ENCODE measurements around the gene MFF.

Gene MFF

DNA sequence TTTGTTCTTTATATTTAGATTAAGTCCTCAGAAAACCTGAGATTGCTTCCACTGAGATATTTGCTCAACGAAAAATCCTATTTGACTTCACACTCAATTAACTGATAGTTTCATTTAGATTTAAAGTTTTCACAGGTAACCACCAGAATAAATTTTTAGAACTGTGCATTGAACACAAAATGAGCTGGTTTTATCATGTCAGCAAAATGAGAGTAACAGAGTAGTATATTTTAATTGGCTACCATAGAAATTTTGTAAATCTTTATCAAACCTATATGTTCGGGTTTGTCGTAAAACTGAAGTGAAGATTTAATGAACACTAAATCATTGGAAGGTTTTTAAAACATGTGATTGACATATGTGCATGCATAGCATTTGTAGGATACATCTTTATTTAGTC, 32.7 kb upstream of the MFF start:
- H3K36me3 ChIP-seq (replicated peaks; ENCODE audit: low read depth, low read length), result no peaks in the 10 kb centered on the region
- H3K27ac ChIP-seq (ENCODE audit: low read length), result no peak overlapping the region
- no peaks in the 10 kb centered on the region for H3K4me1 ChIP-seq (ENCODE audit: low read length)
- no peak overlapping the region for H2AFZ ChIP-seq (ENCODE audit: low read depth, low read length)
- no peak overlapping the region for H3K4me3 ChIP-seq (ENCODE audit: low read length)
- H3K9ac ChIP-seq (ENCODE audit: low read length), result no peak overlapping the region
- TF ChIP-seq, protein P1, sequence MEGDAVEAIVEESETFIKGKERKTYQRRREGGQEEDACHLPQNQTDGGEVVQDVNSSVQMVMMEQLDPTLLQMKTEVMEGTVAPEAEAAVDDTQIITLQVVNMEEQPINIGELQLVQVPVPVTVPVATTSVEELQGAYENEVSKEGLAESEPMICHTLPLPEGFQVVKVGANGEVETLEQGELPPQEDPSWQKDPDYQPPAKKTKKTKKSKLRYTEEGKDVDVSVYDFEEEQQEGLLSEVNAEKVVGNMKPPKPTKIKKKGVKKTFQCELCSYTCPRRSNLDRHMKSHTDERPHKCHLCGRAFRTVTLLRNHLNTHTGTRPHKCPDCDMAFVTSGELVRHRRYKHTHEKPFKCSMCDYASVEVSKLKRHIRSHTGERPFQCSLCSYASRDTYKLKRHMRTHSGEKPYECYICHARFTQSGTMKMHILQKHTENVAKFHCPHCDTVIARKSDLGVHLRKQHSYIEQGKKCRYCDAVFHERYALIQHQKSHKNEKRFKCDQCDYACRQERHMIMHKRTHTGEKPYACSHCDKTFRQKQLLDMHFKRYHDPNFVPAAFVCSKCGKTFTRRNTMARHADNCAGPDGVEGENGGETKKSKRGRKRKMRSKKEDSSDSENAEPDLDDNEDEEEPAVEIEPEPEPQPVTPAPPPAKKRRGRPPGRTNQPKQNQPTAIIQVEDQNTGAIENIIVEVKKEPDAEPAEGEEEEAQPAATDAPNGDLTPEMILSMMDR (IDR thresholded peaks at IDR 0.05; ENCODE audit: low read depth, low read length), result no peak
- TF ChIP-seq EZH2phosphoT487 (IDR thresholded peaks at IDR 0.05; ENCODE audit: low read depth), result no peak
- no peak overlapping the region for H3K4me2 ChIP-seq (ENCODE audit: low read length)
- no peaks in the 10 kb centered on the region for H3K9me3 ChIP-seq (ENCODE audit: insufficient read depth, low read length)
- H3K27me3 ChIP-seq (ENCODE audit: low read depth, low read length), result no peaks in the 10 kb centered on the region
- no peaks in the 10 kb centered on the region for H4K20me1 ChIP-seq (ENCODE audit: insufficient read depth, low read length)
- no peaks in the 10 kb centered on the region for H3K79me2 ChIP-seq (ENCODE audit: low read length)

DNA sequence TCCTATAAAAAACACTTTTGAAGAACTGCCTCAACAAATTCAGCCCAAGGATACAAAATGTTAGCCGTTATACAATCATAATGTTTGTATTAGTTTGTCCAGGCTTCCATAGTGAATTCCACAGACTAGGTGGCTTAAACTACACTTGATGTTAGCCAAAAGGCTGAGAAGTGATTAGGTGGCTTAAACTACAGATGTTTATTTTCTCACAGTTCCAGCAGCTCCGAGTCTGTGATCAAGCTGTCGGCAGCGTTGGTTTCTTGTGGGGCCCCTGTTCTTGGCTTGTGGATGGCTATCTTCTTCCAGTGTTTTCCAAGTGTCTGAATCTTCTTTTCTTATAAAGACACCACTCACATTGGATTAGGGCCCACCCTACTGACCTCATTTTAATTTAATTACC, 31.5 kb upstream of the MFF start:
- H2AFZ ChIP-seq (ENCODE audit: low read depth, low read length), result no peak overlapping the region
- H3K36me3 ChIP-seq (replicated peaks; ENCODE audit: low read depth, low read length), result no peaks in the 10 kb centered on the region

DNA sequence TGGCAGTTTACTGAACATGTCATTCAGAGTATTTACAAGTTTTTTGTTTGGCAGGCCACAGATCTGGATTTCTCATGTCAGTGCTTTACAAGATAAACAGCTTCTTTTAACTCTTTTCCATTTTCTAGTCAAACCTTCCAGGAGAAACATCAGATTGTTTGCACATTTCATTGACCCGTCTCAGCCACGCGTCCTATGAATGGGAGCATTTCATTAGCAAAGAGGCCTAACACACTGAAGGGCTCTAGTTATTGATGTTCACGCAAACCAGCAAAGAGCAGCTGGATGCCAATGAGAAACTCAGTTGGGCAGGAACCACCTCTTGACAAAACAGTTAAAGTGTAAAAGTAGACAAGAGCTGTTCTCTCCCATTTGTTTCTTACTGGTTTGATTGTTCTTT, 29.2 kb upstream of the MFF start:
- Histone ChIP-seq H3K36me3 (replicated peaks; ENCODE audit: low read depth, low read length) (no peaks in the 10 kb centered on the region), H3K4me3 (ENCODE audit: low read length) (no peak overlapping the region), H4K20me1 (ENCODE audit: insufficient read depth, low read length) (no peaks in the 10 kb centered on the region), H2AFZ (ENCODE audit: low read depth, low read length) (no peak overlapping the region), H3K27me3 (ENCODE audit: low read depth, low read length) (no peaks in the 10 kb centered on the region), H3K9me3 (ENCODE audit: insufficient read depth, low read length) (no peaks in the 10 kb centered on the region), H3K4me2 (ENCODE audit: low read length) (no peak overlapping the region), H3K27ac (ENCODE audit: low read length) (no peak overlapping the region), H3K79me2 (ENCODE audit: low read length) (no peaks in the 10 kb centered on the region), H3K4me1 (ENCODE audit: low read length) (no peaks in the 10 kb centered on the region), H3K9ac (ENCODE audit: low read length) (no peak overlapping the region)
- no peak for TF ChIP-seq EZH2phosphoT487 (IDR thresholded peaks at IDR 0.05; ENCODE audit: low read depth)
- TF ChIP-seq, protein P1 (IDR thresholded peaks at IDR 0.05; ENCODE audit: low read depth, low read length), result no peak

More for the DNA sequence above, 31.5 kb upstream of the MFF start:
- H3K4me3 ChIP-seq (ENCODE audit: low read length), result no peak overlapping the region
- H3K27me3 ChIP-seq (ENCODE audit: low read depth, low read length), result no peaks in the 10 kb centered on the region
- H3K9me3 ChIP-seq (ENCODE audit: insufficient read depth, low read length), result no peaks in the 10 kb centered on the region
- H3K27ac ChIP-seq (ENCODE audit: low read length), result no peak overlapping the region
- no peak overlapping the region for H3K9ac ChIP-seq (ENCODE audit: low read length)
- H3K79me2 ChIP-seq (ENCODE audit: low read length), result no peaks in the 10 kb centered on the region
- no peak overlapping the region for H3K4me2 ChIP-seq (ENCODE audit: low read length)
- H3K4me1 ChIP-seq (ENCODE audit: low read length), result no peaks in the 10 kb centered on the region
- no peak for TF ChIP-seq EZH2phosphoT487 (IDR thresholded peaks at IDR 0.05; ENCODE audit: low read depth)
- TF ChIP-seq, protein P1 (IDR thresholded peaks at IDR 0.05; ENCODE audit: low read depth, low read length), result no peak
- no peaks in the 10 kb centered on the region for H4K20me1 ChIP-seq (ENCODE audit: insufficient read depth, low read length)

DNA sequence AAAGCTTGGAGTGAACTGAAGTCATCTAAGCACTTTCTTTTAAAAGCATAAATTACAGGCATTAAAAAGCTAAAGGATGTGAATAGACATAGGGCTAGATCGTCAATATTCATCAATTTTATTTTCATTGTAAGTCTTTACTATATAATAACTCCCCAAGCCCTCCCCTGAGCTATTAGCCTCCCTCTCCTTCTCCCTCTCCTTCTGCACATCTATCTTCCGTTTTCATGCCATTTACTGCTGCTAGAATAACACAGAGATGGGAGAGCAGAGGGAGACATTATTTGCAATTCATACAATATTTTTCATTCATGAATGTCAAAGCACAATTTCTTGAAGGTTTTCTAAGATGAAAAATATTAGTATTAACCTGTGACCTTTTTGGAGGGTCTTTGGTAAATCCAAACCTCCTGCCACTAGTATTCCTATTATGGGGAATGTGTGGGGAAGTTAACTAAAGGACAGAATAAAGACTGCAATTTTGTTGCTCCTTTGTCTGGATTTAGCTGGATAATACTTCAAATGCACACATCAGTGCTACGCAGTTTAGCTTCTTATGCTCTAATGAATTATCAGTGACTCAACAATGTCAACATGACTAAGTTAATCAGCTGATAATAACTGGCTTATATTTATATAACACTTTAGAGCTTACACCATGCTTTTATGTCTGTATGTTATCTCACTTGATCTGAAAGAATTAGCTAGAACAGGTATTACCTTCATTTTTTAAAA, 28.2 kb upstream of the MFF start:
- Histone ChIP-seq H2AFZ (ENCODE audit: low read depth, low read length) (no peak overlapping the region), H3K27ac (ENCODE audit: low read length) (no peak overlapping the region), H3K36me3 (replicated peaks; ENCODE audit: low read depth, low read length) (no peaks in the 10 kb centered on the region), H3K27me3 (ENCODE audit: low read depth, low read length) (no peaks in the 10 kb centered on the region), H3K79me2 (ENCODE audit: low read length) (no peaks in the 10 kb centered on the region), H4K20me1 (ENCODE audit: insufficient read depth, low read length) (no peaks in the 10 kb centered on the region), H3K4me2 (ENCODE audit: low read length) (no peak overlapping the region), H3K9me3 (ENCODE audit: insufficient read depth, low read length) (no peaks in the 10 kb centered on the region), H3K4me3 (ENCODE audit: low read length) (no peak overlapping the region), H3K9ac (ENCODE audit: low read length) (no peak overlapping the region), H3K4me1 (ENCODE audit: low read length) (no peaks in the 10 kb centered on the region)
- TF ChIP-seq EZH2phosphoT487 (IDR thresholded peaks at IDR 0.05; ENCODE audit: low read depth), result no peak
- TF ChIP-seq, protein P1 (IDR thresholded peaks at IDR 0.05; ENCODE audit: low read depth, low read length), result no peak

All from OCI-LY3 (cell line).